AG04450 (cell line): ENCODE measurements around the gene LHX4. TPM values are rescaled to one million over a fixed set of nuclear protein-coding genes. Genes with fewer than 3 reads are reported as not detected.

Source experiments
- CTCF ChIA-PET: fragments of 300-600, 350-600 bp; formaldehyde crosslinking; extraction: SDS; loops from one replicate; lab custom pipeline; 2022; ENCODE audit warnings: antibody characterized with exemption, inconsistent platforms; lab: Charles Lee
- POLR2A ChIA-PET: fragments of 350-600 bp; formaldehyde crosslinking; extraction: SDS; loops from one replicate; lab custom pipeline; 2021; ENCODE audit warnings: antibody characterized with exemption, inconsistent platforms; lab: Yijun Ruan, JAX
- DNase-seq: peaks from one replicate; pipeline ENCODE4 v3.0.0-alpha.2; 2011; ENCODE audit warnings: low read depth, low spot score
- H3K27ac ChIP-seq: one replicate; pipeline ENCODE4 v1.5.1; 2012; ENCODE audit warnings: low read depth, low read length, control low read depth
- H3K27me3 ChIP-seq: one replicate; pipeline ENCODE4 v1.6.0; 2012; ENCODE audit warnings: low read length; ENCODE audit not compliant: control insufficient read depth, insufficient read depth
- H3K4me3 ChIP-seq: 2 replicates; pipeline ENCODE4 v1.5.1; 2011; ENCODE audit warnings: mild to moderate bottlenecking, low read depth, low read length, control low read depth
- H3K9me3 ChIP-seq: 2 replicates; pipeline ENCODE4 v1.5.1; 2012; ENCODE audit warnings: low read length; ENCODE audit not compliant: control insufficient read depth, insufficient read depth
- CTCF ChIP-seq: IDR thresholded peaks from 2 replicates; pipeline ENCODE4 v1.5.1; 2011; ENCODE audit warnings: low read depth, low read length, control low read depth, inconsistent platforms
- polyA plus RNA-seq: library from polyadenylated mRNA; depleted of rRNA; stranded (reverse); fragments of >200 nt; gene quantifications from 2 replicates; pipeline ENCODE4 v1.2.3, GENCODE V29; 2011

LHX4 gene
- polyA plus RNA-seq, 1 experiment, result 0.10 TPM

- Histone ChIP-seq H3K27ac (no peak overlapping the region), H3K27me3 (no peaks in the 10 kb centered on the region), H3K4me3 (no peak overlapping the region), H3K9me3 (no peaks in the 10 kb centered on the region)
- POLR2A ChIA-PET, result interaction anchor here (0.6 to 0.7 kb wide), 2 partner anchors 69 to 319 kb away, joined by 3 read pairs; no protein-coding TSS in a partner anchor
- TF ChIP-seq CTCF, result no peak
- CTCF ChIA-PET, result no interaction called here
- no peak for DNase-seq
Observed at GRCh38 chr1:180208264-180208663, 21.8 kb upstream of the LHX4 start.

- TF ChIP-seq CTCF, result no peak
- ChIA-PET CTCF (no interaction called here), POLR2A (no interaction called here)
- Histone ChIP-seq H3K4me3 (no peak overlapping the region), H3K9me3 (no peaks in the 10 kb centered on the region), H3K27ac (no peak overlapping the region), H3K27me3 (no peaks in the 10 kb centered on the region)
- DNase-seq, result no peak
Observed at GRCh38 chr1:180210008-180210620, 19.9 kb upstream of the LHX4 start.

GRCh38 chr1:180211156-180211859, 18.8 kb upstream of the LHX4 start:
- ChIA-PET CTCF (no interaction called here), POLR2A (no interaction called here)
- H3K27me3 ChIP-seq, result no peaks in the 10 kb centered on the region
- H3K4me3 ChIP-seq, result no peak overlapping the region
- no peaks in the 10 kb centered on the region for H3K9me3 ChIP-seq
- no peak for TF ChIP-seq CTCF
- DNase-seq, result no peak
- H3K27ac ChIP-seq, result no peak overlapping the region

GRCh38 chr1:180211860-180212229, 18.2 kb upstream of the LHX4 start:
- CTCF ChIA-PET, result no interaction called here
- H3K27ac ChIP-seq, result no peak overlapping the region
- no peaks in the 10 kb centered on the region for H3K9me3 ChIP-seq
- POLR2A ChIA-PET, result no interaction called here
- TF ChIP-seq CTCF, result no peak
- no peak for DNase-seq
- no peaks in the 10 kb centered on the region for H3K27me3 ChIP-seq
- H3K4me3 ChIP-seq, result no peak overlapping the region

- Histone ChIP-seq H3K4me3 (no peak overlapping the region), H3K27ac (no peak overlapping the region), H3K27me3 (no peaks in the 10 kb centered on the region), H3K9me3 (no peaks in the 10 kb centered on the region)
- DNase-seq, result no peak
- TF ChIP-seq CTCF, result 0 out of 2 replicates have a peak, but pooled peaks have one; percentile 14
- CTCF ChIA-PET, result no interaction called here
- POLR2A ChIA-PET, result no interaction called here
Observed at GRCh38 chr1:180213401-180214170, 16.5 kb upstream of the LHX4 start.
